ENCODE results near the gene SYT10.
"Not testable (repeated sequence)": the region's sequence is repeated elsewhere in the genome, so short reads cannot be mapped to it uniquely, and the experiment has no call there.

SYT10 gene

DNA sequence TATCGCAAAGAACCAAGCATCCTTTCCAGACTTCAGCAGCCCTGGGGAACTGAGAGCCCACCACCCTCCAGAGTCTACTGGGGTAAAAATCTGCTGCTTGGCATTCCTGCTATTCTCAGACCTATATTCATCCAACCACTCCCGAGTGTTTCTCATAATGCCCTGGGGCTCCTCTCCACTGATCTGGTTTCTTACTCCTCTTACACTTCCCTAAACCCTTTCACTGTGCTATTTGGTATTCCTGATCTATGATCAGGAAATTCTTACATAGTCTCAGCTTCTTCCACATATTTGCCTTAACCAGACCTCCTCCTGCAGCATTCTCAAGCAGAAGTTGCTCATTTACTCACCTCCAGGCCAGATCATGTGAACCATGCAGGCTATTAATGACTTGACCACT, 82.4 kb downstream of the SYT10 start:
- DNase-seq (ENCODE audit: low read depth, low spot score), result no peak

DNA sequence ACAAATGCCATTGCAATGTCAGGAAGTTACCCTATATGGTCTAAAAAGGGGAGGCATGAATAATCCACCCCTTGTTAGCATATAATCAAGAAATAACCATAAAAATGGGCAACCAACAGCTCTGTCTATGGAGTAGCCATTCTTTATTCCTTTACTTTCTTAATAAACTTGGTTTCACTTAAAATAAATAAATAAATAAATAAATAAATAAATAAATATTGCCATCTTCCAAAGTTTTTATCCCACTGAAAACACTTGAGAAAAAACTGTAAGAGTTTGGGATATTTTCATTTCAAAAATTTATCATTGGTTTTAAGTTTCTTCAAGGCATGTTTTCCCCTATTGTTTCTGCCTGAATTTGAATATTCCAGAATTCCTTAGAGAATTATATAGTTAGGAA, 89.8 kb downstream of the SYT10 start:
- no peak for DNase-seq (ENCODE audit: low read depth, low spot score)

DNA sequence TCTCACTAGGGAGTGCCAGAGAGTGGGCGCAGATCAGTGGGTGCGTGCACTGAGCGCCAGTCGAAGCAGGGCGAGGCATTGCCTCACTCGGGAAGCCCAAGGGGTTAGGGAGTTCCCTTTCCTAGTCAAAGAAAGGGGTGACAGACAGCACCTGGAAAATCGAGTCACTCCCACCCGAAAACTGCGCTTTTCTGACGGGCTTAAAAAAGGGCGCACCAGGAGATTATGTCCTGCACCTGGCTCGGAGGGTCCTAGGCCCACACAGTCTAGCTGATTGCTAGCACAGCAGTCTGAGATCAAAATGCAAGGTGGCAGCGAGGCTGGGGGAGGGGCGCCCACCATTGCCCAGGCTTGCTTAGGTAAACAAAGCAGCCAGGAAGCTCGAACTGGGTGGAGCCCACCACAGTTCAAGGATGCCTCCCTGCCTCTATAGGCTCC, 107.6 kb downstream of the SYT10 start:
- not testable (repeated sequence) for DNase-seq (ENCODE audit: low read depth, low spot score)

DNA sequence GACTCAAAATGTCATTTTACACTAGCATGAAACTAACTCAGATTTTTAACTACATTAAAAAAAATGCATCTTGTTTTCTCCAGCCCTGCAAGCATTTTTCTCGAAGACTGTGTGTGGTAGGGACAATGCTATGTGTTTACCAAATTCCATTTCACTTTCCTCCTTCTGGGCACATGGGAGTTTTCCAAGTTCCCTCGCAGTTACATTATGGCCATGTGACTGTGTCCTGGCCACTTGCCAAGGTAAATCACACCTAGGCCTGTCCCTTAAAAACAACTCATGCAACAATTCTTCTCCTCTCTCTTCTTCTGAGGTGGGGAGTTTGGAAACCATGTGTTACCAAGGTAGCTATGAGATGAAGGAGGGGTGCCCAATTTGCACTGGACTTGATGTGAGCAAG, 108.7 kb downstream of the SYT10 start:
- no peak for DNase-seq (ENCODE audit: low read depth, low spot score)

All from activated naive CD8-positive, alpha-beta T cell treated with anti-CD3 and anti-CD28 coated beads, Interleukin-2, amount 50 U/mL, for 16 hours (primary cell).